SKM-1 (cell line): Measurements from ENCODE around the gene RBM12.

Experiments used
- DNase-seq: peaks from one replicate; lab custom pipeline; 2025; ENCODE audit not compliant: unreplicated experiment; lab: John Stamatoyannopoulos, UW

The RBM12 gene

GRCh38 chr20:35654415-35654814, 10.3 kb downstream of the RBM12 start:
- no peak for DNase-seq

- DNase-seq, result no peak
These were observed 10.8 kb downstream of the RBM12 start for GRCh38 chr20:35653893-35654292.

- no peak for DNase-seq
These were observed 11.3 kb downstream of the RBM12 start for GRCh38 chr20:35653430-35653734.

GRCh38 chr20:35652641-35653429, 11.9 kb downstream of the RBM12 start:
- DNase-seq, result no peak

GRCh38 chr20:35651958-35652357, 12.7 kb downstream of the RBM12 start:
- no peak for DNase-seq

- no peak for DNase-seq
These were observed 14.1 kb downstream of the RBM12 start for GRCh38 chr20:35650632-35651031.

GRCh38 chr20:35648836-35649235, 15.9 kb downstream of the RBM12 start:
- no peak for DNase-seq

GRCh38 chr20:35644806-35645205, 19.9 kb downstream of the RBM12 start:
- DNase-seq, result no peak

GRCh38 chr20:35643045-35643444, 21.7 kb downstream of the RBM12 start:
- DNase-seq, result no peak

- DNase-seq, result no peak
These were observed 23.0 kb downstream of the RBM12 start for GRCh38 chr20:35641743-35642142.

- no peak for DNase-seq
These were observed 24.0 kb downstream of the RBM12 start for GRCh38 chr20:35640724-35641123.

- DNase-seq, result no peak
These were observed 25.9 kb downstream of the RBM12 start for GRCh38 chr20:35638751-35639150.

GRCh38 chr20:35637276-35637675, 27.4 kb downstream of the RBM12 start:
- no peak for DNase-seq

GRCh38 chr20:35636095-35636494, 28.6 kb downstream of the RBM12 start:
- no peak for DNase-seq

GRCh38 chr20:35635652-35636051, 29.0 kb downstream of the RBM12 start:
- DNase-seq, result no peak

GRCh38 chr20:35632539-35633115, 32.1 kb downstream of the RBM12 start:
- DNase-seq, result no peak

GRCh38 chr20:35630636-35631035, 34.1 kb downstream of the RBM12 start:
- no peak for DNase-seq

GRCh38 chr20:35629427-35630145, 35.1 kb downstream of the RBM12 start:
- no peak for DNase-seq

GRCh38 chr20:35627121-35627520, 37.6 kb downstream of the RBM12 start:
- no peak for DNase-seq

- DNase-seq, result no peak
These were observed 38.2 kb downstream of the RBM12 start for GRCh38 chr20:35626386-35627001.

GRCh38 chr20:35625584-35626385, 38.9 kb downstream of the RBM12 start:
- no peak for DNase-seq
